ES-I3 (cell line): ENCODE results near the gene EDN2.

Experiments used
- H3K36me3 ChIP-seq: 2 replicates; pipeline ENCODE4 v1.6.1; 2013; ENCODE audit warnings: mild to moderate bottlenecking, low read length, control low read depth, moderate library complexity; ENCODE audit not compliant: insufficient read depth
- H3K4me1 ChIP-seq: 2 replicates; pipeline ENCODE4 v1.6.1; 2013; ENCODE audit warnings: mild to moderate bottlenecking, control low read depth, low read length; ENCODE audit not compliant: insufficient read depth
- H3K9ac ChIP-seq: 2 replicates; pipeline ENCODE4 v1.6.1; 2013; ENCODE audit warnings: low read depth, mild to moderate bottlenecking, low read length, moderate library complexity
- H3K9me3 ChIP-seq: 2 replicates; pipeline ENCODE4 v1.6.1; 2013; ENCODE audit warnings: mild to moderate bottlenecking, low read length, moderate library complexity; ENCODE audit not compliant: control insufficient read depth, insufficient read depth

The EDN2 gene

GRCh38 chr1:41510531-41511238, 26.2 kb upstream of the EDN2 start:
- Histone ChIP-seq H3K9ac (no peak overlapping the region), H3K9me3 (no peaks in the 10 kb centered on the region), H3K36me3 (no peaks in the 10 kb centered on the region), H3K4me1 (peaks cover 12% of the 10 kb centered on the region)

- H3K36me3 ChIP-seq: no peaks in the 10 kb centered on the region
- H3K9ac ChIP-seq: no peak overlapping the region
- no peaks in the 10 kb centered on the region for H3K9me3 ChIP-seq
- H3K4me1 ChIP-seq: peaks cover 6% of the 10 kb centered on the region; the same call in 1 of the 2 replicates
These were observed 24.8 kb upstream of the EDN2 start for GRCh38 chr1:41509270-41509671.

DNA sequence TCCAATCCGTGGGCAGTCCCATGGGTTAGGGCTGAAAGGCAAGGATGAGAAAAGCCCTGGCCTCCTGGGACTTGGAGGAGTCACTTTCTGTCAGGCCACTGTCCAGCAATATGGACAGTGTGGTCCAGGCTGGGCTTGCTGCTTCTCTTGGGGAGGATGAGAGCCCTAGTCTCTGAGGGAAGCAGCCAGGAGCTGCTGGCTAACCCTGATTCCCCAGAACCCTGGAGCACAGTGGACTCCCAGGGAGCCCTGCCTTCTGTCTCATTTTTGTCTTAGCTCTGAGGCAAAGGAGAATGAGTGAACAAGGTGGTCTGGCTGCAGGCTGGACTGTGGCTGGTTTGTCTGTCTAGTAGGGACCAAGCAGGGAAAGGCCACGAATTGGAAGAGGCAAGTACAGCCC, 23.8 kb upstream of the EDN2 start:
- peaks cover 14% of the 10 kb centered on the region for H3K4me1 ChIP-seq
- H3K36me3 ChIP-seq: no peaks in the 10 kb centered on the region
- H3K9ac ChIP-seq: no peak overlapping the region
- H3K9me3 ChIP-seq: no peaks in the 10 kb centered on the region

DNA sequence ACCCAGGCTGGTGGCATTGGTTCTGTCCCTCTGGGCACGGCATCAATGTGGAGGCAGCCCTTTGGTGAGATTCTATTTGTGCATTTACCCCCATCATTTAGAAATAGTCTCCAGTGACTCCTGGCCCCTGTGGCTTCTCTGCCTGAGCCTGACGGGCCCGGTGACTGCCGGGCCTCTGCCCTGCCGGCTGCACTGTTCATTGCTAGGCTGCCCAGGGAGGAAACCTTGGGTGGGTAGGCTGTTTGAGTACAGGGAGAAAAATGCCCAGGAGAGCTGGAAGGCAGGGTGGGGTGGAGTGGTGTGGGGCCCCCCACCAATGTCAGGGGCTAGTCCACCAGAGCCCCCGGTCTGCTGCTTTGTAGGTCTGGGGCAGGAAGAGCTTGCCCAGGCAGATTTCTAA, 23.4 kb upstream of the EDN2 start:
- Histone ChIP-seq H3K36me3 (no peaks in the 10 kb centered on the region), H3K9ac (no peak overlapping the region), H3K9me3 (no peaks in the 10 kb centered on the region), H3K4me1 (peaks cover 14% of the 10 kb centered on the region)

- no peak overlapping the region for H3K9ac ChIP-seq
- H3K36me3 ChIP-seq: no peaks in the 10 kb centered on the region
- no peaks in the 10 kb centered on the region for H3K9me3 ChIP-seq
- H3K4me1 ChIP-seq: peaks cover 14% of the 10 kb centered on the region
These were observed 22.7 kb upstream of the EDN2 start for GRCh38 chr1:41507110-41507720.

- H3K9me3 ChIP-seq: no peaks in the 10 kb centered on the region
- no peak overlapping the region for H3K9ac ChIP-seq
- H3K36me3 ChIP-seq: no peaks in the 10 kb centered on the region
- peaks cover 14% of the 10 kb centered on the region for H3K4me1 ChIP-seq
These were observed 19.9 kb upstream of the EDN2 start for GRCh38 chr1:41504114-41505035.

DNA sequence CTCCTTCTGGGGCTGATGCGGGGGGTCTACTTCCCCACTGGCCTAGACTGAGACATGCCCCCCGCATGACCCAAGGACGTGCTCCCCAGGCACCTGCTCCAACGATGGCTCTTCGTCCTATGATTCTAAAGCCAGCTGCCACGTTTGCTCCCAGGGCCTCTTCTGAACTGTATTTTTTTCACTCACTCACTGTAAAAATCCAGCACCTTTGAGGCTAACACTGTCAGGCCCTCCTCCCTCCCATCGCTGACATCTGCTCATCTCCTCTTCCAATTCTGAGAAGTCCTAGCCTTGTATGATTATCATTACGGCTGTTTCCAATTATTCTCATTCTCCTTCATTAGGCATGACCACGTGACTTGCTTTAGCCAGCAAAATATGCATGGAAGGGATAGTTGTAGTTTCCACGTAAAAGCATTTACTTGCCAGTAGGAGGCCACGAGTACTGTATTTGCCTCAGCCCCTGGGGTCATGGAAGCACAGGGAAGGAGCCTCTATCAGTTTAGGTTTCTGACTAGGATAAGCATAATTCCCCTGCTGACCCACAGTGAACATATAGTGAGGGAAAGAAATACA, 19.1 kb upstream of the EDN2 start:
- no peak overlapping the region for H3K9ac ChIP-seq
- peaks cover 14% of the 10 kb centered on the region for H3K4me1 ChIP-seq
- no peaks in the 10 kb centered on the region for H3K36me3 ChIP-seq
- H3K9me3 ChIP-seq: no peaks in the 10 kb centered on the region

GRCh38 chr1:41502912-41503311, 18.4 kb upstream of the EDN2 start:
- H3K4me1 ChIP-seq: peaks cover 17% of the 10 kb centered on the region
- H3K9ac ChIP-seq: no peak overlapping the region
- H3K9me3 ChIP-seq: no peaks in the 10 kb centered on the region
- no peaks in the 10 kb centered on the region for H3K36me3 ChIP-seq

DNA sequence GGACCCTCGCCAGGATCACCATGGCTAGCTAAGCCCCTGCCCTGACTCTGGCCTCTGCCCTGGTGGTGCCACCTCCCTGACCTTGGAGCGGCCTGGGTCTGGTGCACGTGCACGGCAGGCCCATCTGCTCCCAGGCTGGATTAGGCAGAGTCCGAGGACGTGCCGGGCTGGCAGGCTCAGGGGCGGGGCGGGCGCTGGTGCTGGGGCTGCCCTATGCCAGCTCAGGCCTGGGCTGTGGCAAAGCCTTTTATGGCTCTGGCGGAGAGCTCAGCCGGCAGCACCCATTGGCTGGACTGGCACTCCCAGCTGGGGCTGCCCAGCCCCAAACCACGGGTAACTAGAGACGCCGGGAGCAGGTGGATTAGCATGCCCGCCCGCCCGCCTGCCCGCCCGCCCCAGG, 17.1 kb upstream of the EDN2 start:
- no peak overlapping the region for H3K9ac ChIP-seq
- H3K36me3 ChIP-seq: no peaks in the 10 kb centered on the region
- H3K9me3 ChIP-seq: no peaks in the 10 kb centered on the region
- peaks cover 24% of the 10 kb centered on the region for H3K4me1 ChIP-seq

- H3K4me1 ChIP-seq: peaks cover 25% of the 10 kb centered on the region
- H3K9ac ChIP-seq: no peak overlapping the region
- H3K36me3 ChIP-seq: no peaks in the 10 kb centered on the region
- no peaks in the 10 kb centered on the region for H3K9me3 ChIP-seq
These were observed 16.5 kb upstream of the EDN2 start for GRCh38 chr1:41500781-41501518.

DNA sequence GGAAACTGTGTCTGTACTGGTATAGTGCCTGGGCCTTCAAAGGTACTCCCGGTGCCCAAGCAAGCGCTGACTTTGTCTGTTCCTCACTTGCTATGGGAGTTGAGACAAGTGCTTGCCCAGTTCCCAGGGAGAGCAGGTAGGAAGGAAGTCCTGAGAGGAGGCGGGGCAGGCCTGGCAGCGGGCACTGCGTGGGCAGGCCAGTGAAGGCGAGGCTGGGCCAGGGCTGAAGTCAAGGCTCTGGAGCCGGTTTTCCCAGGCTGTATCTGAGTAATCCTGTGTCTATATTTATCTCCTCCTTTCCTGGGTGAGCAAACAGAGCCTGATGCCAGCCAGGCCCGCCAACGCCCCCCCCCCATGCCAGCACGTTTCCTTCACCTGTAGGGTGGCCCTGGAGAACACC, 15.9 kb upstream of the EDN2 start:
- H3K9ac ChIP-seq: no peak overlapping the region
- no peaks in the 10 kb centered on the region for H3K36me3 ChIP-seq
- peaks cover 28% of the 10 kb centered on the region for H3K4me1 ChIP-seq

DNA sequence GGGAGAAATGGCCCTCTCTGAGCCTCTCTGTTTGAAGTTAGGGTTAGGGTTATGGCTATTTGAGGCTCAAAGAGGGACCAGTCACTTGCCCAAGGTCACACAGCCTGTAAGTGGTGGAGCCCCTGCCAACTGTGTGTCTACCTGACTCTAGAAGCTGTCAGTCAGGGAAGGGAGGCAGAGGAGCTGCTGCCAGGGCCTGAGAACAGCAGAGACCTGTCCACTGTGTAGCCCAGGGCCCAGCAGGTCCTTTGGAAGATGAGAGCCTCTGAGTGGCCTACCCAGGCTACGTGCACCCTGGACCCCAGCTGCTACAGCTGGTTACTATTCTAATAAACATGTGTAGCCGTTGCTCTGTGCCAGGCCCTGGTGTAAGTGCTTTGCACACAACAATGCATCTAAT, 15.1 kb upstream of the EDN2 start:
- no peaks in the 10 kb centered on the region for H3K36me3 ChIP-seq
- no peak overlapping the region for H3K9ac ChIP-seq
- no peaks in the 10 kb centered on the region for H3K9me3 ChIP-seq
- H3K4me1 ChIP-seq: peaks cover 34% of the 10 kb centered on the region

More for the DNA sequence above, 15.9 kb upstream of the EDN2 start:
- H3K9me3 ChIP-seq: no peaks in the 10 kb centered on the region

GRCh38 chr1:41498804-41499203, 14.3 kb upstream of the EDN2 start:
- no peak overlapping the region for H3K9ac ChIP-seq
- no peaks in the 10 kb centered on the region for H3K36me3 ChIP-seq
- H3K4me1 ChIP-seq: peaks cover 29% of the 10 kb centered on the region
- H3K9me3 ChIP-seq: no peaks in the 10 kb centered on the region

- Histone ChIP-seq H3K4me1 (peaks cover 26% of the 10 kb centered on the region; the same call in 1 of the 2 replicates), H3K36me3 (no peaks in the 10 kb centered on the region), H3K9ac (no peak overlapping the region), H3K9me3 (no peaks in the 10 kb centered on the region)
These were observed 13.9 kb upstream of the EDN2 start for GRCh38 chr1:41498391-41498790.
